ENCODE data around the gene MMP26.

GRCh38 chr11:4713241-4713640 is 8.7 kb downstream of the MMP26 start:
- TF ChIP-seq POLR2AphosphoS5 (IDR thresholded peaks at IDR 0.05) (no peak), CTCF (IDR thresholded peaks at IDR 0.05 in 8 of 11, conservative IDR thresholded peaks at IDR 0.05 in 3 of 11) (no peak)
